ENCODE data around the gene ZSWIM2. TPM values are rescaled to one million over a fixed set of nuclear protein-coding genes. Genes with fewer than 3 reads are reported as not detected.

ZSWIM2 gene
- total RNA-seq, 1 experiment from 2014 or later = not detected

GRCh38 chr2:186879312-186879711, 30.3 kb upstream of the ZSWIM2 start:
- no peak overlapping the region for H3K4me3 ChIP-seq
- H2AFZ ChIP-seq = no peak overlapping the region
- POLR2A ChIA-PET (ENCODE audit: unreplicated experiment) = no interaction called here
- no peaks in the 10 kb centered on the region for H3K27me3 ChIP-seq (ENCODE audit: insufficient read depth, low read depth)
- no peaks in the 10 kb centered on the region for H3K4me1 ChIP-seq (replicated peaks; ENCODE audit: insufficient read depth)
- no TSS peak for BruUV-seq (replicated peaks)
- no peaks in the 10 kb centered on the region for H3K36me3 ChIP-seq (ENCODE audit: low read depth)
- no peaks in the 10 kb centered on the region for H4K20me1 ChIP-seq (ENCODE audit: insufficient read depth)
- CTCF ChIA-PET = no interaction called here
- H3F3A ChIP-seq (ENCODE audit: insufficient read depth, low read depth) = no peaks in the 10 kb centered on the region
- TF ChIP-seq EZH2 (IDR thresholded peaks at IDR 0.05; ENCODE audit: low read depth) (no peak), CTCF (conservative IDR thresholded peaks at IDR 0.05) (no peak)
- no peaks in the 10 kb centered on the region for H3K79me2 ChIP-seq (ENCODE audit: low read depth)
- H3K9me2 ChIP-seq (ENCODE audit: insufficient read depth) = no peaks in the 10 kb centered on the region
- no peak overlapping the region for H3K4me2 ChIP-seq
- intact Hi-C loops (cut with micrococcal nuclease; ENCODE audit: unreplicated experiment) = no loop called here
- no peaks in the 10 kb centered on the region for H3K9me3 ChIP-seq (ENCODE audit: insufficient read depth, low read depth)
- no peak overlapping the region for H3K27ac ChIP-seq
- no peak for DNase-seq

- no peaks in the 10 kb centered on the region for H3K9me2 ChIP-seq (ENCODE audit: insufficient read depth)
- TF ChIP-seq EZH2 (IDR thresholded peaks at IDR 0.05; ENCODE audit: low read depth) (no peak), CTCF (conservative IDR thresholded peaks at IDR 0.05) (no peak)
- no peaks in the 10 kb centered on the region for H4K20me1 ChIP-seq (ENCODE audit: insufficient read depth)
- ChIA-PET CTCF (no interaction called here), POLR2A (ENCODE audit: unreplicated experiment) (no interaction called here)
- no peak overlapping the region for H2AFZ ChIP-seq
- intact Hi-C loops (cut with micrococcal nuclease; ENCODE audit: unreplicated experiment) = no loop called here
- no peaks in the 10 kb centered on the region for H3K27me3 ChIP-seq (ENCODE audit: insufficient read depth, low read depth)
- no TSS peak for BruUV-seq (replicated peaks)
- no peak overlapping the region for H3K4me3 ChIP-seq
- no peaks in the 10 kb centered on the region for H3K9me3 ChIP-seq (ENCODE audit: insufficient read depth, low read depth)
- no peaks in the 10 kb centered on the region for H3K36me3 ChIP-seq (ENCODE audit: low read depth)
- no peaks in the 10 kb centered on the region for H3K4me1 ChIP-seq (replicated peaks; ENCODE audit: insufficient read depth)
- no peak for DNase-seq
- H3K27ac ChIP-seq = no peak overlapping the region
- no peaks in the 10 kb centered on the region for H3K79me2 ChIP-seq (ENCODE audit: low read depth)
- H3K4me2 ChIP-seq = no peak overlapping the region
- H3F3A ChIP-seq (ENCODE audit: insufficient read depth, low read depth) = no peaks in the 10 kb centered on the region
These were observed 25.7 kb upstream of the ZSWIM2 start for GRCh38 chr2:186874713-186875112.

- intact Hi-C loops (cut with micrococcal nuclease; ENCODE audit: unreplicated experiment) = no loop called here
- no peaks in the 10 kb centered on the region for H3K9me2 ChIP-seq (ENCODE audit: insufficient read depth)
- TF ChIP-seq EZH2 (IDR thresholded peaks at IDR 0.05; ENCODE audit: low read depth) = no peak
- TF ChIP-seq CTCF (conservative IDR thresholded peaks at IDR 0.05) = no peak
- H3K4me1 ChIP-seq (replicated peaks; ENCODE audit: insufficient read depth) = no peaks in the 10 kb centered on the region
- no peak overlapping the region for H3K27ac ChIP-seq
- no peaks in the 10 kb centered on the region for H3K36me3 ChIP-seq (ENCODE audit: low read depth)
- no peaks in the 10 kb centered on the region for H3K79me2 ChIP-seq (ENCODE audit: low read depth)
- ChIA-PET POLR2A (ENCODE audit: unreplicated experiment) (no interaction called here), CTCF (no interaction called here)
- no peak overlapping the region for H2AFZ ChIP-seq
- no peak for DNase-seq
- no peaks in the 10 kb centered on the region for H3K9me3 ChIP-seq (ENCODE audit: insufficient read depth, low read depth)
- no peaks in the 10 kb centered on the region for H3K27me3 ChIP-seq (ENCODE audit: insufficient read depth, low read depth)
- no peaks in the 10 kb centered on the region for H3F3A ChIP-seq (ENCODE audit: insufficient read depth, low read depth)
- H4K20me1 ChIP-seq (ENCODE audit: insufficient read depth) = no peaks in the 10 kb centered on the region
- H3K4me3 ChIP-seq = no peak overlapping the region
- BruUV-seq (replicated peaks) = no TSS peak
- no peak overlapping the region for H3K4me2 ChIP-seq
These were observed 22.9 kb upstream of the ZSWIM2 start for GRCh38 chr2:186871881-186872280.

All from PC-9 (cell line).